ENCODE measurements around the gene FOXQ1.

Gene FOXQ1
- total RNA-seq: 0.04 to 0.05 reads per million in 2 donors

DNA sequence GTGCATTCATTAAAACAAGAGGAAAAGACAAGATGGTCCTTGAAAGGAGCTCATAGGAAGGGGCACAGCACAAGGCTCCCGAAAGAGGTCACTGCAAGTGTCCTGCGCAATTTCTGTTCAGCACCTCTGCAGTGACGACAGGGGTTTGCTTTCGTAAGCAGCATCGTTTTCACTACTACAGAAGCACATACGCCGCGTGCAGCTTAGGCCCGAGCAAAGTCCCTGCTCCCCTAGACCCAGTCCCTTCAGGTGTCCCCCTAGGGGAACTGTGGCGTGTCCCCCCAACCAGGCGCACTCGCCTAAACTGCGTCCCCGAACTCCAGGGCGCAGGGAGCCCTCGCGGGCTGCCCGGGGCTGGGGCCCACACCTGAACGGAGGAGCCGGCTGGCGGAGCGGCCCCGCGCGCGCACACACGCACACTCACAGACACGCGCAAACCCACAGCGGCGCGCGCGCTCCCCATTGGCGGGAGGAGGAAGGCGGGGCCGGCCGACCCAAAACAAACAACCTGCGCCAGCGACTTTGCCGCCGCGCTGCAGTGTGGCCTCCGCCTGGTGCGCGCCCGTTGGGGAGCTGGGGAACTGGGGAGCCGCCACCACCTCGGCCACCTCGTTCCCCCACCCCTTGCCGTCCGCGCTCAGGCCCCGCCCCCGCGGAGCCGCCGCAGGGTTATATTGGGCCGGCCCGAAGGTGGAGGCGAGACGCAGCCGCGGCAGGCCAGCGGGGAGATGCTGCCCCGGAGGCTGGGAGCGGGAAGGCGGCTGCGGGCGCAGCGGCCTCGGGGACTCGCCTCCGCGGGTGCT lies at the start of gene FOXQ1:
TSS of gene FOXQ1 (plus strand) at position 699 of the 803 bp plus-strand sequence. CDS start 607 bp downstream, outside the sequence.
- DNase-seq: no peak

- no peak for DNase-seq
Measured at GRCh38 chr6:1262704-1263038, 49.2 kb upstream of the FOXQ1 start.

- no peak for DNase-seq
Measured at GRCh38 chr6:1263039-1263849, 48.7 kb upstream of the FOXQ1 start.

GRCh38 chr6:1263850-1264377 lies 48.0 kb upstream of the FOXQ1 start:
- no peak for DNase-seq

- no peak for DNase-seq
Measured at GRCh38 chr6:1264619-1265445, 47.1 kb upstream of the FOXQ1 start.

- no peak for DNase-seq
Measured at GRCh38 chr6:1266686-1267056, 45.2 kb upstream of the FOXQ1 start.

- no peak for DNase-seq
Measured at GRCh38 chr6:1267057-1267732, 44.7 kb upstream of the FOXQ1 start.

DNA sequence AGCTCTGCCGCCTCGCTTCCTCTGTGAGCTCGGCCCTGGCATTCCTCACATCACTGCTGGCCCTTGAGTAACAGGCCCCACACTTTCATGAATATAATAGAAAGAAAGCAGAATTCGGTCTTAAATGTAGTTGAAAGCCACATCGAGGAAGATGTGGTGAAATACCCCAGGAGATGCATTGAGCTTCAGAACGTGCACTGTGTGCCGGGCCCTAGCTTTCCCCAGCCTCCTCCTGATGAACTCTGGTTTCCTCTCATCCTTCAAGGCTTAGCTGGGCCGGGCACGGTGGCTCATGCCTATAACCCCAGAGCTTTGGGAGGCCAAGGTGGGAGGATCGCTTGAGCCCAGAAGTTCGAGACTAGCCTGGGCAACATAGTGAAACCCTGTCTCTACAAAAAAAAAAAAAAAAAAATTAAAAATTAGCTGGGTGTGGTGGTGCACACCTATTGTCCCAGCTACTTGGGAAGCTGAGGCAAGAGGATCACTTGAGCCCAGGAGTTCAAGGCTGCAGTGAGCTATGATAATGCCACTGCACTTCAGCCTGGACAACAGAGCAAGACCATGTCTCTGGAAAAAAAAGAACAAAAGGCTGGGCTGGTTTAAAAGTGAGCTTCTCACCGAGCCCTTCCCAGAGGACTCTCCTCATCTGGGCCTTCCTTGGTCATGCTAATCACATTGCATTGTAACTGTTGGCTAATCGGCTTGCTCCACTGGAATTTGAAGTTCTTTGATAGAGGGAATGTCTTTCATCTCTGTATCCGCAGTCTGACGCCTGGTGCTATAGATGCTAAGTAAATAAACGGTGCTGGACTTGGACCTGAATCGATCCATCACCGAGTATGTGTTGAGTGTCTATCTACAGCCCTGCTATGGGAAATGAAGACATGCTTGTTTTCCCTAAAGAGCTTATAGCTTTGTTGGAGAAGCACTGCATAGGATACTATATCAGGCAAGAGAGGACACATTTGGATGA lies 43.8 kb upstream of the FOXQ1 start:
- DNase-seq: no peak

- DNase-seq: no peak
Measured at GRCh38 chr6:1271071-1271763, 40.7 kb upstream of the FOXQ1 start.

DNA sequence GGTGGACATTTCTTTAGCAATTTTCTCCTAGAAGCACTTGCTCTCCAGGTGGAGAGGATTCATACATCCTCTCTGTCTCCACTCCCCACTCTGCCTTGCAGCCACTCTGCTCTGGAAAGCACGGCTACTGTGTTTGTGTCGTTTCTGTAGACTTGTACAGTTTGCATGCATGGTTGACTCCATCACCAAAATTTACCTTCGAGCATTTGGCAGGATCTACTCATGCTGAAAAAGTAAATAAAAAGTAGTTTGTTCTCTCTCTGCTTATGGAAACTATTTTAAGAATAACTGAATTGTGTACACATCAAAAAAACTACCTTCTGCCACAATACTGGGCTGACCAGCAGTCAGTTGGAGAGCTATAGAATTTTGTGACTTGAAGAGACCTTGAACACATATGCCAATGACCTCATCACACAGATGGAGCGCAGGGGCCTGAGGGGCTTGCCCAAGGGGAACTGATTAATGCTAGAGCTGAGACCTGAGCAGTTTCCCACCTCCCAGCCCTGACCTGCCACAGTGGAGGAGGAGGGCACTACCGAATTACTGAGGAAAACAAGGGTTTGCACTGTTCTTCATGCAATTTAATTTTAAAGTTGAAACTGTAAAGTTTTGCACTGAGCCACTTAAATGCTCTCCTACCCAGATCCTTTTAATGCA lies 33.7 kb upstream of the FOXQ1 start:
- DNase-seq: no peak

DNA sequence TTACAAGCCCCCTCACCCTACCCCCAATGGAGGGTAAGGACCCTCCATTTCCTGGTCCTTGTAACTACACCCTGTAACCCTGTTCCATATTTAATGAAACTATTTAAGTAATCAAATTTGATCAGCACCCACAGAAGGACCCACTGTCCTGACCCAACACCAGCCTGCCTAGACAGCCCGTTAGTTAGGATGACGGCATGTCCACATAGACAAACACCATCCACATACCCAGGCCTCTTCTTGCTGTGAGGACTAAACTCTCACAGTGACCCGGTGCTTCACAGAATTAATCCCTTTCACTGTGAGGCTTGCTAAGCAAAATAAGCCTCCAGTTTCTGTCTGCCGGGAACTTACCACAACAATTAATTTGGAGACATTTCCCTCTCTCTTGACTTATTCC lies 32.8 kb upstream of the FOXQ1 start:
- DNase-seq: no peak

DNA sequence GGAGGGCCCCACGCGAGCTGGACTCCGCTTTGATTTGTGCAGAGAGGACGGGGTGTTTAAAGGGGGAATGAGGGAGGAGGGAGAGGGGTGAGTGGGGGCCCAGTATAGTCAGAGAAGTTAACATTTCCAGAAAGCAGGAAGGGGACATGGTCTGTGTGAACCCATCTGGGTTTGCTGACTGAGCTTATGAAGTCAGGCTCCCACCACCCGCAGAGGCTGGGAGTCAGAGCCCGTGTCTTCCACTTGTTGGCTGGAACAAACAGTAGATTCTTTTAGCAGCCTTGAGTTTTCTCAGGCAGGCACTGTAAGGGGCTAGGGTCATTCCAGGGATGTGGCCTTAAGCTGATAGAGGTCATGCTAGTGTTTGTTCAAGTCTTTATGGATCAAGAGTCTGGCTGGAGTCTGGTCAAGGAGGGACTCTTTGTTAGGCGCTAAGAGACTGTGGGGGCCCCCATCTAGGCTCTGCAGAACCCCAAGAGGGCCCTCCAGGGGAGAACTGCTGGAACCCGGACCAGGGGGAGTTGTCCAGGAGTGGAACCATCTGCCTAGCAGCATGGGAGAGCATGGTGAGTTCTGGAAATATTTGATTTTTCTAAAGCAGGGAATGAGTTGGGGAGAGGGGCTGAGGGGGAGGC lies 31.1 kb upstream of the FOXQ1 start:
- DNase-seq: no peak

DNA sequence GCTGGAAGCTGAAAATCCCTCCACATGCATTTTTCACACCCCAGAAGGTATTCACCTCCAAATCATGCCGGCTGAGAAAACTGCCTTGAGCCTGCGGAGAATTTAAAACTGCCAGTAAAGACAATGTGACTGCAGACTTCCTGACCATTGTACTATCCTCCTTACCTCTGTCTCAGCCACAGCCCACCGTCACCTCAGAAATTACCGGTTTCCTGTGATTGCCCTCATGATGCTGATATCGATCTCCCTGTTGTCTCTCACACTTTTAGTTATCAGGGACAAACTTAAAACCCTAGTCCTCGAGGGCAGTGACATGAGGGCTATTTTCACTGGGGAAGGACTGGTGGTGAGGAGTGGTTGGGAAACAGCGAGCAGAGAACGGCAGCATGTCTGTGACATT lies 30.2 kb upstream of the FOXQ1 start:
- DNase-seq: no peak

DNA sequence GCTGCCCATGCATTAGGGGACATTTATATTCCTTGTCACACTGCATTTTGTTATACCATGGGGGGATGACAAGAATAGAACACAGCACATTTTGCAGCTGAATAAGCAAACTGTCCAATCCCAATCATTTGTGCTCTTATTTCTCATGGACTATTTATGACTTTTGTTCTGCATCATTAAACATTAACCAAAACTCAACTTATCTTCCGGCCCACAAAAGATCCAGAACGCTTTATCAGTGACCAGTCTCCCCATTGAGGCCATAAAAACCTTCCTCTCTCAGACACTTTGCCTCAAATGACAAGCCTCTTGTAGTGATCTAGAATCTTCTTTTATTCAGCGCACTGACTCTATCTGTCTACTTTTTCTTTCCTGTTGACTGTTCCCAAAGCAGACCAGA lies 28.4 kb upstream of the FOXQ1 start:
- no peak for DNase-seq

DNA sequence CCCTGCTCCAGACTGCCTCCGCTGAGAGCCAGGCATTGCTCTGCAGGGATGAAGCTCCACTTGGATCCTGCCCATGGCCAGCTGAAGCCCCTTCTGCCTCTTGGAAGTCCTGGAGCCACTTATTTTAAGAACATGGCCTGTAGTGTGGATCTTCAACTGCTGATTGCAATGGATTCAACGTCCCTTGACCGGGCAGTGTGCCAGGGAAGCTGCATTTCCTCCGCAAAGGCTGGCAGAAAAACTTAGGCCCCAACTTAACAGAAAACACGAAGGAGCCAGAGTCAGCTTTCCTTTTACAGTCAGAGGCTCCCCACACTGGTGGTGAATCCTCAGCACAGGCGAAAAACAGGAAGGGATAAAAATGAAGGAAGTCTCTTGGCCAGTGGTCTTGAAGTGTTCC lies 26.3 kb upstream of the FOXQ1 start:
- DNase-seq: no peak

DNA sequence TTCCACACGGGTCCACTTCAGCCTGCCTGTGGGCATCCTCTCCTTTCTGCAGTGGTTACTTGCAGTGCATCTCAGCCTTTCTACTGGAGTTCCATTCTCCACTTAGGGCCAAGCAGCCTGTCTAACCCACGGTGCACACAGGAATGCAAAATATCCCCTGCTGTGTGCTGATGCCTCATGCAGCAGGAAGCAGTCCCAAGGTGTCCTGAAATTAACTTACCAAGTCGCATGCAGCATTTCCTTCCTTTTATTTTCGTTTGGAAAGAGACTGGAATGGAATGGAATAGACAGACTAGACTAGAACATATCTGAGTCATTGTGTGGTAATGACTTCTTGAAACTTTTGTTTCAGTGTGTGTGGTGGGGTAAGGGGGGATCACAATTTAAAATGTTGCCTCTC lies 25.9 kb upstream of the FOXQ1 start:
- DNase-seq: no peak

GRCh38 chr6:1287103-1287591 lies 24.8 kb upstream of the FOXQ1 start:
- no peak for DNase-seq

DNA sequence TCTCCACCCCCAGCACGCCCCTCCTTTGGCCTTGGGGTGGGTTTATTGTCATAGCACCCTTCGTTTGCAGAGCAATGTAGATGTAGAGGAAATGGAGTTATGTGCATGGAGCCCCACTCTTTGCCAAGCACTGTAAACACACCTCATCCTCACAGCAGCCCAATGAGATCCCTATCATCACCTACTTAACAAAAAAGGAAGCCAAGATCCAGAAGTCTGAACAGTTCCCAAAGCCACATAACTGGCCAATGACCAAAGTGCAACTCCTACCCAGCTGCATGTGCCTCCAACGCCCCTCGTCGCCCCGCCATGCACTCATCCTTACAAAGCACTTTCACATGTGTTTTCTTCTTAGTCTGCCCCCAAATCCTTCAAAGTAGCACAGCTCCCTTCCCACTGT lies 21.8 kb upstream of the FOXQ1 start:
- DNase-seq: no peak

DNA sequence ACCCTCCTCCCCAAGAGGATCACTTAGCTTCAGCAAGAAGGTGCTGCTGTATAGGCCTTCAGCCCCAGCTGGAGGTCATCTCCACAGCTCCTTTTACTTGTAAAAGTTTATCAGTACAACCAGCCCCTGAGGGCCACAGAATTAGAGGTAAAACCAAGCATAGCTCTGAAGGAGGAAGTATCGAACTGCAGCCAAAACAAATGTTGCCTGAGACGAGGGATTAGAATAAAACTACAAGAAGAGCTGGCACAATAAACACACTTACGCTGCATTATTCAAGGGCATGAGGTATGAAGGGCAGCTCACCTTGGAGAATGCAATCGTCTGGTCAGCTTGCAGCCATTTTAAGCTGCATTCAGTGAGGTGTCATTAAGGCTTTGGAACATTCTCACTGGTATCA lies 21.1 kb upstream of the FOXQ1 start:
- no peak for DNase-seq

All from activated gamma-delta T cell (primary cell).